DND-41 (cell line): ENCODE results near the gene PRKAG2.

ENCODE experiments used
- CTCF ChIP-seq: IDR thresholded peaks from 2 replicates; pipeline ENCODE4 v1.5.1; 2012; ENCODE audit warnings: borderline replicate concordance, low read length, moderate library complexity, mild to moderate bottlenecking; ENCODE audit not compliant: poor library complexity, severe bottlenecking; ENCODE audit errors: extremely low read depth
- EZH2 ChIP-seq: IDR thresholded peaks from 3 replicates; pipeline ENCODE4 v1.6.1; 2012; ENCODE audit warnings: borderline replicate concordance, low read depth, mild to moderate bottlenecking, moderate library complexity, low read length, inconsistent platforms; ENCODE audit not compliant: severe bottlenecking

GRCh38 chr7:151597541-151598444, 279.1 kb downstream of the PRKAG2 start:
- no peak for TF ChIP-seq EZH2
- no peak for TF ChIP-seq CTCF
